GM23338 (cell line): Measurements from ENCODE around the gene NEU3. TPM values are rescaled to one million over a fixed set of nuclear protein-coding genes. Genes with fewer than 3 reads are reported as not detected.

Experiments
- ATAC-seq: fragments of 200-7000 bp; cut with Tn5 transposase; 3 replicates; pipeline ENCODE4 v1.9.1; 2020
- DNase-seq: peaks from one replicate; pipeline ENCODE4 v3.0.0-alpha.2; 2015; ENCODE audit warnings: low spot score
- H2AFZ ChIP-seq: fragments of 200-600 bp; sonication (generic); 2 replicates; pipeline ENCODE4 v1.8.0; 2016; ENCODE audit warnings: antibody characterized with exemption, mild to moderate bottlenecking, moderate library complexity
- H3F3A ChIP-seq: fragments of 200-600 bp; sonication (generic); replicated peaks from 2 replicates; pipeline ENCODE4 v1.8.0; 2017; ENCODE audit warnings: antibody characterized with exemption, mixed run types, low read depth
- H3K27ac ChIP-seq: fragments of 200-600 bp; sonication (generic); 2 replicates; pipeline ENCODE4 v1.6.1; 2016; ENCODE audit warnings: low read depth
- H3K27me3 ChIP-seq: fragments of 200-600 bp; sonication (generic); 2 replicates; pipeline ENCODE4 v1.8.0; 2016; ENCODE audit warnings: mild to moderate bottlenecking, mixed run types, moderate library complexity; ENCODE audit not compliant: insufficient read depth
- H3K36me3 ChIP-seq: fragments of 200-600 bp; sonication (generic); 2 replicates; pipeline ENCODE4 v1.8.0; 2016; ENCODE audit warnings: mild to moderate bottlenecking; ENCODE audit not compliant: insufficient read depth
- H3K4me1 ChIP-seq: fragments of 200-600 bp; sonication (generic); 2 replicates; pipeline ENCODE4 v1.8.0; 2016; ENCODE audit warnings: mild to moderate bottlenecking, moderate library complexity; ENCODE audit not compliant: insufficient read depth
- H3K4me2 ChIP-seq: fragments of 200-600 bp; sonication (generic); 2 replicates; pipeline ENCODE4 v1.7.1; 2017; ENCODE audit warnings: mixed run types
- H3K4me3 ChIP-seq: fragments of 200-600 bp; sonication (generic); 2 replicates; pipeline ENCODE4 v1.6.1; 2016; ENCODE audit warnings: mixed run types
- H3K79me2 ChIP-seq: fragments of 200-600 bp; sonication (generic); replicated peaks from 2 replicates; pipeline ENCODE4 v1.8.0; 2017; ENCODE audit warnings: mild to moderate bottlenecking; ENCODE audit not compliant: insufficient read depth
- H3K9me2 ChIP-seq: fragments of 200-600 bp; sonication (generic); 2 replicates; pipeline ENCODE4 v1.8.0; 2017; ENCODE audit not compliant: insufficient read depth
- H4K20me1 ChIP-seq: fragments of 200-600 bp; sonication (generic); replicated peaks from 2 replicates; pipeline ENCODE4 v1.8.0; 2017; ENCODE audit warnings: mild to moderate bottlenecking; ENCODE audit not compliant: insufficient read depth
- H3K27ac Mint-ChIP-seq: 2 replicates; pipeline ENCODE4 v1.8.0; 2020; ENCODE audit warnings: inconsistent platforms, mild to moderate bottlenecking, moderate library complexity, mixed read lengths
- H3K27me3 Mint-ChIP-seq: 3 replicates; pipeline ENCODE4 v1.8.0; 2022; ENCODE audit warnings: low read depth, mild to moderate bottlenecking, moderate library complexity, mixed read lengths, inconsistent platforms; ENCODE audit not compliant: insufficient read depth, poor library complexity
- H3K36me3 Mint-ChIP-seq: 3 replicates; pipeline ENCODE4 v1.8.0; 2021; ENCODE audit warnings: low read depth, mild to moderate bottlenecking, inconsistent platforms, moderate library complexity, mixed read lengths
- H3K4me1 Mint-ChIP-seq: 3 replicates; pipeline ENCODE4 v1.8.0; 2020; ENCODE audit warnings: mild to moderate bottlenecking, inconsistent platforms, mixed read lengths
- H3K4me3 Mint-ChIP-seq: 3 replicates; pipeline ENCODE4 v1.8.0; 2021; ENCODE audit warnings: moderate library complexity, mild to moderate bottlenecking, inconsistent platforms, mixed read lengths
- H3K9me3 Mint-ChIP-seq: 3 replicates; pipeline ENCODE4 v1.8.0; 2020; ENCODE audit warnings: moderate library complexity, mild to moderate bottlenecking, inconsistent platforms, mixed read lengths
- CTCF ChIP-seq, 2 experiments: fragments of 200-600 bp in 1 of 2; sonication (generic) in 1 of 2; conservative IDR thresholded peaks; 2 replicates each; pipeline versions ENCODE4 v1.5.1 to v1.6.1; 2016 to 2017; ENCODE audit warnings: antibody characterized with exemption in 2 of 2, low read depth in 2 of 2, mild to moderate bottlenecking in 2 of 2, moderate library complexity in 1 of 2
- EZH2 ChIP-seq: fragments of 200-600 bp; sonication (generic); IDR thresholded peaks from one replicate; pipeline ENCODE4 v1.8.0; 2017; ENCODE audit warnings: antibody characterized with exemption, mild to moderate bottlenecking, low read depth; ENCODE audit not compliant: unreplicated experiment
- EZH2phosphoT487 ChIP-seq: fragments of 200-600 bp; sonication (generic); IDR thresholded peaks from one replicate; pipeline ENCODE4 v1.8.1; 2018; ENCODE audit warnings: antibody characterized with exemption; ENCODE audit not compliant: unreplicated experiment
- JUNB ChIP-seq: IDR thresholded peaks from one replicate; pipeline ENCODE4 v1.6.1; 2016; ENCODE audit warnings: antibody characterized with exemption; ENCODE audit not compliant: unreplicated experiment
- NANOG ChIP-seq: IDR thresholded peaks from 2 replicates; pipeline ENCODE4 v1.6.1; 2016; ENCODE audit warnings: antibody characterized with exemption, borderline replicate concordance
- POLR2AphosphoS5 ChIP-seq: IDR thresholded peaks from 2 replicates; pipeline ENCODE4 v1.6.1; 2016; ENCODE audit warnings: antibody characterized with exemption, low read depth
- STAT1 ChIP-seq: IDR thresholded peaks from one replicate; pipeline ENCODE4 v1.6.1; 2016; ENCODE audit warnings: antibody characterized with exemption; ENCODE audit not compliant: unreplicated experiment
- ZNF114 ChIP-seq: fragments of 250-450 bp; sonication (Bioruptor Pico); IDR thresholded peaks from 2 replicates; pipeline ENCODE4 v1.5.0; 2020; ENCODE audit warnings: mild to moderate bottlenecking, moderate library complexity
- ZNF331 ChIP-seq: fragments of 250-450 bp; sonication (Bioruptor Pico); IDR thresholded peaks from 2 replicates; pipeline ENCODE4 v1.5.0; 2020; ENCODE audit warnings: low read depth, mild to moderate bottlenecking, moderate library complexity
- polyA plus RNA-seq: library from polyadenylated mRNA; unstranded; fragments of >200 nt; fragmentation: Nextera tagmentation; extraction: Ambion mirVana; gene quantifications from 2 replicates; pipeline ENCODE4 v1.2.1, GENCODE V29; 2016
- total RNA-seq: library from RNA; depleted of rRNA; stranded (reverse); fragments of >200 nt; shearing (Covaris generic); gene quantifications from 2 replicates; pipeline ENCODE4 v1.2.3, GENCODE V29; 2014
- TF ChIP-seq, protein P1 (sequence below): IDR thresholded peaks from 2 replicates; pipeline ENCODE4 v1.6.1; 2016; ENCODE audit warnings: antibody characterized with exemption
- TF ChIP-seq, protein P2 (sequence below): IDR thresholded peaks from one replicate; pipeline ENCODE4 v1.6.1; 2018; ENCODE audit warnings: antibody characterized with exemption; ENCODE audit not compliant: unreplicated experiment

Gene NEU3
- total and polyA plus RNA-seq, 2 experiments from 2014 or later, result 2.8 to 25.9 TPM

DNA sequence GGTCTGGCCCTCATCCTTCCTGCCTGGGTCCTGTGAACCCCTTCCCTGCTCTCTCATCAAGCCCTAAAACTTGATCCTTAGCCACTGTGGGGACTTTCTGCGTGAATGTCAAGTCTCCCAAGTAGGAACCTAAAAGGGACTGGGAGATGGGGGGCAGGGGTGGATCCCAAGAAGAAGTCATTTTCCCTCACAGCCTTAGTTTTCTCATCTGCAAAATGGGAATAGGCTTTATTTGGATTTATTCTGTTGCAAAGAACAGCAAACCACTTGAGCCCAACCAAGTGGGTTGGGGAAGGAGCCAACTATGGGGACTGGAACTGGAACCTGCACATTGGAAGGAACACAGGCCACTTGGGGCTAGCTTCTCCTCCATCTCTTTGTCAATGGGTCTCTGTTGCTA lies 36.8 kb downstream of the NEU3 start:
- H3K79me2 ChIP-seq, result no peaks in the 10 kb centered on the region
- H3F3A ChIP-seq, result no peaks in the 10 kb centered on the region
- no peak overlapping the region for H3K27ac ChIP-seq
- TF ChIP-seq NANOG, result no peak
- peaks cover 3% of the 10 kb centered on the region for H3K27me3 Mint-ChIP-seq
- ATAC-seq (no peak), DNase-seq (no peak)
- peaks cover 6% of the 10 kb centered on the region for H3K9me3 Mint-ChIP-seq
- H3K27ac Mint-ChIP-seq, result no peak overlapping the region
- no peak overlapping the region for H3K4me3 Mint-ChIP-seq
- H3K4me3 ChIP-seq, result no peak overlapping the region
- no peaks in the 10 kb centered on the region for H3K9me2 ChIP-seq
- no peaks in the 10 kb centered on the region for H3K27me3 ChIP-seq
- H4K20me1 ChIP-seq, result no peaks in the 10 kb centered on the region
- no peaks in the 10 kb centered on the region for H3K4me1 ChIP-seq
- no peaks in the 10 kb centered on the region for H3K36me3 ChIP-seq
- H3K4me2 ChIP-seq, result no peak overlapping the region
- H3K4me1 Mint-ChIP-seq, result no peaks in the 10 kb centered on the region
- peaks cover 7% of the 10 kb centered on the region for H3K36me3 Mint-ChIP-seq
- H2AFZ ChIP-seq, result no peak overlapping the region

DNA sequence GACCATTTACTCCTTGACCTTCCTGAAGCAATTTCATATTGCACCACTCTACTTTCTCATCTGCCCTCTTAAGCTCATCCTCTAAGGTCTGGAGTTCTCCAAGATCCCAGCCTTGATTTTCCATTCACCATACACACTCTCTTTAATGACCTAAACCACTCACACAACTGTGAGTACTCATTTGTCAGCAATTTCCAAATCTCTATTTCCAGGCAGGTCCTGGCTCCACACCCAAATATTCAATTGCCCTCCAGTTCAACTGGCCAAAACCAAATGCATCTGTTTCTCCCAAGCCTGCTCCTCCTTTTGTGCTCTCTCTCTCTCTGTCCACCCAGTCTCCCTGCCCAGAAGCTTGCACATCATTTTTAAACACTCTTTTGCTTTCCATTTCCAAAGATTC lies 39.6 kb downstream of the NEU3 start:
- Mint-ChIP-seq H3K4me3 (no peak overlapping the region), H3K4me1 (no peaks in the 10 kb centered on the region), H3K27ac (no peak overlapping the region), H3K27me3 (peaks cover 5% of the 10 kb centered on the region), H3K36me3 (no peaks in the 10 kb centered on the region), H3K9me3 (no peaks in the 10 kb centered on the region)
- Histone ChIP-seq H3K4me2 (no peak overlapping the region), H3F3A (no peaks in the 10 kb centered on the region), H2AFZ (no peak overlapping the region), H3K9me2 (no peaks in the 10 kb centered on the region), H4K20me1 (no peaks in the 10 kb centered on the region), H3K27ac (no peak overlapping the region), H3K27me3 (no peaks in the 10 kb centered on the region), H3K4me1 (no peaks in the 10 kb centered on the region), H3K36me3 (no peaks in the 10 kb centered on the region), H3K79me2 (no peaks in the 10 kb centered on the region), H3K4me3 (no peak overlapping the region)
- TF ChIP-seq, protein P1, sequence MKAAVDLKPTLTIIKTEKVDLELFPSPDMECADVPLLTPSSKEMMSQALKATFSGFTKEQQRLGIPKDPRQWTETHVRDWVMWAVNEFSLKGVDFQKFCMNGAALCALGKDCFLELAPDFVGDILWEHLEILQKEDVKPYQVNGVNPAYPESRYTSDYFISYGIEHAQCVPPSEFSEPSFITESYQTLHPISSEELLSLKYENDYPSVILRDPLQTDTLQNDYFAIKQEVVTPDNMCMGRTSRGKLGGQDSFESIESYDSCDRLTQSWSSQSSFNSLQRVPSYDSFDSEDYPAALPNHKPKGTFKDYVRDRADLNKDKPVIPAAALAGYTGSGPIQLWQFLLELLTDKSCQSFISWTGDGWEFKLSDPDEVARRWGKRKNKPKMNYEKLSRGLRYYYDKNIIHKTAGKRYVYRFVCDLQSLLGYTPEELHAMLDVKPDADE, result no peak
- no peak for TF ChIP-seq STAT1
- no peak for TF ChIP-seq JUNB
- no peak for TF ChIP-seq EZH2phosphoT487
- no peak for TF ChIP-seq EZH2
- TF ChIP-seq NANOG, result no peak
- no peak for TF ChIP-seq POLR2AphosphoS5
- ATAC-seq, result no peak
- no peak for DNase-seq

DNA sequence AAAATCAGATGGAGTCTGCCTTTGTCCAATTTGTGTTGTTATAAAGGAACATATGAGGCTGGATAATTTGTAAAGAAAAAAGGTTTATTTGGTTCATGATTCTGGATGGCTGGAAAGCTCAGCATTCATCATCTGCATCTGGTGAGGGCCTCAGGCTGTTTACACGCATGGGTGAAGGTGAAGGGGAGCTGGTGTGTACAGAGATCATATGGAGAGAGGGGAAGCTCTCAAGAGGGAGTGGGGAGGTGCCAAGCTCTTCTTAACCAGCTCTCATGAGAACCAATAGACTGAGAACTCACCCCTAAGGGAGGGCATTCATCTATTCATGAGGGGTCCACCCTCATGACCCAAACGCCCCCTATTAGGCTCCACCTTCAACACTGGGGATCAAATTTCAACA lies 40.0 kb downstream of the NEU3 start:
- DNase-seq (no peak), ATAC-seq (no peak)
- Histone ChIP-seq H4K20me1 (no peaks in the 10 kb centered on the region), H2AFZ (no peak overlapping the region), H3K4me1 (no peaks in the 10 kb centered on the region), H3K79me2 (no peaks in the 10 kb centered on the region), H3K27me3 (no peaks in the 10 kb centered on the region), H3K4me2 (no peak overlapping the region), H3F3A (no peaks in the 10 kb centered on the region), H3K27ac (no peak overlapping the region), H3K36me3 (no peaks in the 10 kb centered on the region), H3K4me3 (no peak overlapping the region), H3K9me2 (no peaks in the 10 kb centered on the region)
- Mint-ChIP-seq H3K27me3 (peaks cover 5% of the 10 kb centered on the region), H3K9me3 (no peaks in the 10 kb centered on the region), H3K36me3 (no peaks in the 10 kb centered on the region), H3K4me1 (no peaks in the 10 kb centered on the region), H3K27ac (no peak overlapping the region), H3K4me3 (no peak overlapping the region)
- no peak for TF ChIP-seq CTCF (conservative IDR thresholded peaks at IDR 0.05; ENCODE audit: low read depth in 2 of 2)
- TF ChIP-seq JUNB, result no peak
- TF ChIP-seq, protein P2, sequence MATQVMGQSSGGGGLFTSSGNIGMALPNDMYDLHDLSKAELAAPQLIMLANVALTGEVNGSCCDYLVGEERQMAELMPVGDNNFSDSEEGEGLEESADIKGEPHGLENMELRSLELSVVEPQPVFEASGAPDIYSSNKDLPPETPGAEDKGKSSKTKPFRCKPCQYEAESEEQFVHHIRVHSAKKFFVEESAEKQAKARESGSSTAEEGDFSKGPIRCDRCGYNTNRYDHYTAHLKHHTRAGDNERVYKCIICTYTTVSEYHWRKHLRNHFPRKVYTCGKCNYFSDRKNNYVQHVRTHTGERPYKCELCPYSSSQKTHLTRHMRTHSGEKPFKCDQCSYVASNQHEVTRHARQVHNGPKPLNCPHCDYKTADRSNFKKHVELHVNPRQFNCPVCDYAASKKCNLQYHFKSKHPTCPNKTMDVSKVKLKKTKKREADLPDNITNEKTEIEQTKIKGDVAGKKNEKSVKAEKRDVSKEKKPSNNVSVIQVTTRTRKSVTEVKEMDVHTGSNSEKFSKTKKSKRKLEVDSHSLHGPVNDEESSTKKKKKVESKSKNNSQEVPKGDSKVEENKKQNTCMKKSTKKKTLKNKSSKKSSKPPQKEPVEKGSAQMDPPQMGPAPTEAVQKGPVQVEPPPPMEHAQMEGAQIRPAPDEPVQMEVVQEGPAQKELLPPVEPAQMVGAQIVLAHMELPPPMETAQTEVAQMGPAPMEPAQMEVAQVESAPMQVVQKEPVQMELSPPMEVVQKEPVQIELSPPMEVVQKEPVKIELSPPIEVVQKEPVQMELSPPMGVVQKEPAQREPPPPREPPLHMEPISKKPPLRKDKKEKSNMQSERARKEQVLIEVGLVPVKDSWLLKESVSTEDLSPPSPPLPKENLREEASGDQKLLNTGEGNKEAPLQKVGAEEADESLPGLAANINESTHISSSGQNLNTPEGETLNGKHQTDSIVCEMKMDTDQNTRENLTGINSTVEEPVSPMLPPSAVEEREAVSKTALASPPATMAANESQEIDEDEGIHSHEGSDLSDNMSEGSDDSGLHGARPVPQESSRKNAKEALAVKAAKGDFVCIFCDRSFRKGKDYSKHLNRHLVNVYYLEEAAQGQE, result no peak
- TF ChIP-seq STAT1, result no peak
- TF ChIP-seq ZNF114 (CRISPR knock-in tag), result no peak
- no peak for TF ChIP-seq POLR2AphosphoS5
- TF ChIP-seq ZNF331, result no peak
- no peak for TF ChIP-seq NANOG
- no peak for TF ChIP-seq EZH2phosphoT487
